Islet of Langerhans (tissue), 1 donor: ENCODE data around the gene ZNF579.
"Not testable (repeated sequence)": the region's sequence is repeated elsewhere in the genome, so short reads cannot be mapped to it uniquely, and the experiment has no call there.

Source experiments
- FAIRE-seq: peaks from one replicate; lab custom pipeline; 2011; peaks lifted over from hg19 to GRCh38; lab: Jason Lieb, UNC

Gene ZNF579

GRCh38 chr19:55539090-55539984 is 41.3 kb downstream of the ZNF579 start:
- no peak for FAIRE-seq

GRCh38 chr19:55538132-55538531 is 42.5 kb downstream of the ZNF579 start:
- FAIRE-seq = no peak

GRCh38 chr19:55537741-55538111 is 42.9 kb downstream of the ZNF579 start:
- FAIRE-seq = no peak

- no peak for FAIRE-seq
Measured at GRCh38 chr19:55536951-55537740, 43.5 kb downstream of the ZNF579 start, which contains the start of gene SBK2. Gene SBK2 (minus strand): TSS chr19:55537133. CDS start chr19:55536294, 839 bp downstream.

- no peak for FAIRE-seq
Measured at GRCh38 chr19:55536366-55536765, 44.3 kb downstream of the ZNF579 start.

GRCh38 chr19:55535965-55536350 is 44.7 kb downstream of the ZNF579 start:
- FAIRE-seq = no peak

- no peak for FAIRE-seq
Measured at GRCh38 chr19:55535173-55535964, 45.3 kb downstream of the ZNF579 start.

GRCh38 chr19:55534280-55534679 is 46.4 kb downstream of the ZNF579 start:
- not testable (repeated sequence) for FAIRE-seq

GRCh38 chr19:55530996-55531395 is 49.7 kb downstream of the ZNF579 start:
- FAIRE-seq = no peak

- FAIRE-seq = no peak
Measured at GRCh38 chr19:55529636-55530234, 50.9 kb downstream of the ZNF579 start.

GRCh38 chr19:55528030-55528803 is 52.4 kb downstream of the ZNF579 start:
- no peak for FAIRE-seq

GRCh38 chr19:55527197-55528029 is 53.2 kb downstream of the ZNF579 start:
- FAIRE-seq = no peak
